Esophagus squamous epithelium (tissue), 4 donors: ENCODE measurements around the gene HECW1.

ENCODE experiments used
- POLR2A ChIP-seq, 4 donors: fragments of 450-650 bp; IDR thresholded peaks; one replicate each; pipeline ENCODE4 v1.6.1; 2017; ENCODE audit warnings: antibody characterized with exemption in 4 of 4, mild to moderate bottlenecking in 4 of 4, moderate library complexity in 3 of 4
- TF ChIP-seq, protein P1 (sequence below), 6 experiments: fragments of 450-650 bp in 4 of 6; fragments of 200-600 bp in 2 of 6; sonication (generic) in 2 of 6; IDR thresholded peaks; one replicate each; pipeline ENCODE4 v1.5.1; 2016 to 2019; ENCODE audit warnings: antibody characterized with exemption in 6 of 6, mild to moderate bottlenecking in 4 of 6, moderate library complexity in 4 of 6

DNA sequence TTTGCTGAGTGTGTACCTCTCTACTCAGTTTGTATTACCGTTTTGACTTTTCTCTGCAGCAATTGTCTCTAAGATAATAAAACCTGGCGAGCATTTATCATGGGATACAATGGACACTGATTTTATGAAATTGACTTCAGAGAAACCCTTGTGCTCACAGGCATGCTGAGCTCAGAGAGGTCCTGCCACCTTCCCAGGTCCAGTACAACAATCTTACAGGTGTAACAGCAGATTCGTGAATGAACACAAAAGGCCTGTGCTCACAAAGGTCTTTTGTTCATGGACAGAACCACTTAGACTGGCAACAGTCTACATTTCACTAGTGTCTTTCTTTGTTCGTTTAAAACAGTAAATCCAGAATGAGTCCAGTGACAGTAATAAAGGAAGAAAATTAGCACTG lies 43.2 kb downstream of the HECW1 start:
- TF ChIP-seq POLR2A (IDR thresholded peaks at IDR 0.05), result no peak
- TF ChIP-seq, protein P1, sequence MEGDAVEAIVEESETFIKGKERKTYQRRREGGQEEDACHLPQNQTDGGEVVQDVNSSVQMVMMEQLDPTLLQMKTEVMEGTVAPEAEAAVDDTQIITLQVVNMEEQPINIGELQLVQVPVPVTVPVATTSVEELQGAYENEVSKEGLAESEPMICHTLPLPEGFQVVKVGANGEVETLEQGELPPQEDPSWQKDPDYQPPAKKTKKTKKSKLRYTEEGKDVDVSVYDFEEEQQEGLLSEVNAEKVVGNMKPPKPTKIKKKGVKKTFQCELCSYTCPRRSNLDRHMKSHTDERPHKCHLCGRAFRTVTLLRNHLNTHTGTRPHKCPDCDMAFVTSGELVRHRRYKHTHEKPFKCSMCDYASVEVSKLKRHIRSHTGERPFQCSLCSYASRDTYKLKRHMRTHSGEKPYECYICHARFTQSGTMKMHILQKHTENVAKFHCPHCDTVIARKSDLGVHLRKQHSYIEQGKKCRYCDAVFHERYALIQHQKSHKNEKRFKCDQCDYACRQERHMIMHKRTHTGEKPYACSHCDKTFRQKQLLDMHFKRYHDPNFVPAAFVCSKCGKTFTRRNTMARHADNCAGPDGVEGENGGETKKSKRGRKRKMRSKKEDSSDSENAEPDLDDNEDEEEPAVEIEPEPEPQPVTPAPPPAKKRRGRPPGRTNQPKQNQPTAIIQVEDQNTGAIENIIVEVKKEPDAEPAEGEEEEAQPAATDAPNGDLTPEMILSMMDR (IDR thresholded peaks at IDR 0.05), result no peak
